ENCODE results near the gene QRFPR. TPM values are rescaled to one million over a fixed set of nuclear protein-coding genes. Genes with fewer than 3 reads are reported as not detected.

Gene QRFPR
- total and polyA plus RNA-seq, 11 donors: 0.49 to 6.5 (median 3.0) TPM

DNA sequence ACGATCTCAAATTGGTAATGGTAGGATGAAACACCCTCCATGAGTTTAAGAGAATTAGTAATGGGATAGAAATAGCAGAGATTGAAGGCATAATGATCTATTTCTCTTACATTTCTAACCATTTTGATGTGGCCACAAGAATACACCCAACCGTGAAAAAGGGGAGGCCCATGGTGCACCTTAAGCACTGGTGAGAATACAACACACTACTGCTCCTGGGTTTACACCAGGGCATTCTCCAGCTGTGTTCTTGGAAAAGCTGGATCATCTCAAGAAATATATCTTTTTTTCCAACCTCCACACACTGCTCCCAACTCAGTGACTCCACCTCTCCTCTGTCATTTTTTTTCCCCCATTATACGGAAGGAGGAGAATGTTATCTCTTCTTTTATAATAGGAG is 1.5 kb downstream of the QRFPR start:
- 71 to 79% (median 74%) methylated on average over 3 of the region's 3 CpGs for WGBS, 4 donors
- intact Hi-C loops (cut with DNase I): loop anchor here in 6 of 10 donors (5.0 to 10.0 kb wide), 5 partner anchors 38 to 356 kb away; no protein-coding TSS in a partner anchor

DNA sequence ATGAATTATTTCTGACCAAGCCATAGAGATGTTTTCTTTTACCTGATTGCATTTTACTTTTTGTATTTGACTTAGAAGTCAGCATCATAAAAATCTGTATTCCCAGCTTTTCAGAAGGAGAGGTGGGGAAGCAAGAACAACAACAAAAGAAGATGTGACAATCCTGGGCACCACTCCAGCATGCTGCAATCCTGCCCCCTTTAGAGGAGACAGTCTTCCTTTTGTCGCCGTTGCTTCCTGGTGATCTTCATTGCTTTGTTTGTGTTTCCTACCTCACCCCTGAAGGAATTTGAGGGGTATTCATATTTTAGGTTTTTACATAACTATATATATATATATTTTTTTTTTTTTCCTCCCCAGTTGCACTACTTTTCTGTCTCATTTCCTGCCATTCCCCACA is 3.7 kb downstream of the QRFPR start:
- Histone ChIP-seq H3K27me3 (peaks cover 0 to 17% (median 0%) of the 10 kb centered on the region in 9 donors), H3K36me3 (no peaks in the 10 kb centered on the region), H3K27ac (no peak overlapping the region), H3K9me3 (no peaks in the 10 kb centered on the region), H3K4me1 (peaks cover 0 to 20% (median 0%) of the 10 kb centered on the region in 12 donors), H3K4me3 (no peak overlapping the region)
- 34 to 59% (median 48%) methylated on average over 2 of the region's 2 CpGs for WGBS, 4 donors
- TF ChIP-seq POLR2A (IDR thresholded peaks at IDR 0.05): no peak
- TF ChIP-seq, protein P1, sequence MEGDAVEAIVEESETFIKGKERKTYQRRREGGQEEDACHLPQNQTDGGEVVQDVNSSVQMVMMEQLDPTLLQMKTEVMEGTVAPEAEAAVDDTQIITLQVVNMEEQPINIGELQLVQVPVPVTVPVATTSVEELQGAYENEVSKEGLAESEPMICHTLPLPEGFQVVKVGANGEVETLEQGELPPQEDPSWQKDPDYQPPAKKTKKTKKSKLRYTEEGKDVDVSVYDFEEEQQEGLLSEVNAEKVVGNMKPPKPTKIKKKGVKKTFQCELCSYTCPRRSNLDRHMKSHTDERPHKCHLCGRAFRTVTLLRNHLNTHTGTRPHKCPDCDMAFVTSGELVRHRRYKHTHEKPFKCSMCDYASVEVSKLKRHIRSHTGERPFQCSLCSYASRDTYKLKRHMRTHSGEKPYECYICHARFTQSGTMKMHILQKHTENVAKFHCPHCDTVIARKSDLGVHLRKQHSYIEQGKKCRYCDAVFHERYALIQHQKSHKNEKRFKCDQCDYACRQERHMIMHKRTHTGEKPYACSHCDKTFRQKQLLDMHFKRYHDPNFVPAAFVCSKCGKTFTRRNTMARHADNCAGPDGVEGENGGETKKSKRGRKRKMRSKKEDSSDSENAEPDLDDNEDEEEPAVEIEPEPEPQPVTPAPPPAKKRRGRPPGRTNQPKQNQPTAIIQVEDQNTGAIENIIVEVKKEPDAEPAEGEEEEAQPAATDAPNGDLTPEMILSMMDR (IDR thresholded peaks at IDR 0.05): no peak
- no peak for ATAC-seq
- intact Hi-C loops (cut with DNase I): loop anchor here in 6 of 10 donors (5.0 to 10.0 kb wide), 5 partner anchors 40 to 358 kb away; no protein-coding TSS in a partner anchor
- no peak for DNase-seq

More for the DNA sequence above, 1.5 kb downstream of the QRFPR start:
- Histone ChIP-seq H3K27me3 (peaks cover 0 to 32% (median 0%) of the 10 kb centered on the region in 9 donors), H3K36me3 (no peaks in the 10 kb centered on the region), H3K4me1 (peaks cover 0 to 20% (median 0%) of the 10 kb centered on the region in 12 donors), H3K27ac (no peak overlapping the region), H3K9me3 (no peaks in the 10 kb centered on the region), H3K4me3 (peak overlapping the region in 4 of 12 donors; percentile 54 to 65 (median 57))
- ATAC-seq (no peak), DNase-seq (no peak)
- no peak for TF ChIP-seq POLR2A (IDR thresholded peaks at IDR 0.05)

DNA sequence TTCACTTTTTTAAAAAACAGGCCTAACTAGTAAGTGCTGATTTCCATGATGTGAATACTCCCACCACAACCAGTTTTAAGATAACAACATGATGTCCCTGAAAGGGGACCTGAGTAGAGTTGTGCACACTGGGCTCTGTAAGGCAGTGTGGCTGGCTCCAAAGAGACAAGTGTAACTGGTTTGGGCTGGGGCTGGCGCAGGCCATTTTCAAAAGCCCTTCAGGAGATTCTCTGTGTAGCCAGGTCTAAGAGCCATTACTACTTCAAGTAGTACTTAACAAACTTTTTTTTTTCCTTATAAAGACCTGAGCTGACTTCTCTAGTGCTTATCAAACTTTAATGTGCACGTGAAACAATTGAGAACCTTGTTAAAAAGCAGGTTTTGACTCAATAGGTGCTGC is 4.3 kb downstream of the QRFPR start:
- H3K4me3 ChIP-seq: no peak overlapping the region
- no peak for TF ChIP-seq POLR2A (IDR thresholded peaks at IDR 0.05)
- TF ChIP-seq, protein P1 (IDR thresholded peaks at IDR 0.05): no peak
- H3K27me3 ChIP-seq: peaks cover 0 to 15% (median 0%) of the 10 kb centered on the region in 9 donors
- H3K9me3 ChIP-seq: no peaks in the 10 kb centered on the region
- ATAC-seq (no peak), DNase-seq (no peak)
- no peak overlapping the region for H3K27ac ChIP-seq
- intact Hi-C loops (cut with DNase I): loop anchor here in 6 of 10 donors (5.0 to 10.0 kb wide), 5 partner anchors 41 to 358 kb away; no protein-coding TSS in a partner anchor
- H3K4me1 ChIP-seq: peaks cover 0 to 20% (median 0%) of the 10 kb centered on the region in 12 donors
- no peaks in the 10 kb centered on the region for H3K36me3 ChIP-seq
- 74 to 85% (median 82%) methylated on average over 2 of the region's 2 CpGs for WGBS, 4 donors

DNA sequence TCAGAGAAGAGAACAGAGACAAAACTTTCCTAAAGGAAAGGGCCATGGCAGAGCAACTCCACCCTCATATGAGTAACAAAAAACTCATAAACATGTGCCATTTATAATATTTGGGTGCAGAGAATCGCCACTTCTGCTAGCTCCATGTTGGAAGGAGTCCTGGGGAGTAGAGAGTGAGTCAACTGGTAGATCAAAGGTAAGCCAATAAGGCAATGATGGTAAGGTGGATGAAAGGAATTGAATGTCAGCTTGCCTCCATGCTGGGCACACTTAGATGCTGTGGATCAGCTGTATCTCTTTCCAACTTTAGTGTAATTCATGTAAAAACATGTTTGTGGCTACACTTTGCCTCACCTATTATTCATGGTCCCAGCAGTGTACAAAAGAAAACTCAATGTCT is 4.7 kb downstream of the QRFPR start:
- DNase-seq (no peak), ATAC-seq (no peak)
- TF ChIP-seq POLR2A (IDR thresholded peaks at IDR 0.05): no peak
- TF ChIP-seq, protein P1 (IDR thresholded peaks at IDR 0.05): no peak
- Histone ChIP-seq H3K27me3 (peaks cover 0 to 15% (median 0%) of the 10 kb centered on the region in 9 donors), H3K27ac (no peak overlapping the region), H3K4me1 (peaks cover 0 to 20% (median 0%) of the 10 kb centered on the region in 12 donors), H3K36me3 (no peaks in the 10 kb centered on the region), H3K9me3 (no peaks in the 10 kb centered on the region), H3K4me3 (no peak overlapping the region)
- intact Hi-C loops (cut with DNase I): loop anchor here in 6 of 10 donors (5.0 to 10.0 kb wide), 5 partner anchors 41 to 359 kb away; no protein-coding TSS in a partner anchor
- 80 to 100% (median 86%) methylated on average over 1 of the region's 1 CpG for WGBS, 4 donors

All from heart left ventricle (tissue), 16 donors.